Rectal smooth muscle tissue (tissue), 1 donor: ENCODE measurements around the gene PARVB.
A peak's percentile ranks its signal among the peaks of the same experiment; 100 is the strongest.

ENCODE experiments used
- H3K27ac ChIP-seq: one replicate; pipeline ENCODE4 v1.7.0; 2013; ENCODE audit warnings: low read depth, low read length, inconsistent platforms
- H3K27me3 ChIP-seq: one replicate; pipeline ENCODE4 v1.7.0; 2013; ENCODE audit warnings: low read length; ENCODE audit not compliant: control insufficient read depth, insufficient read depth
- H3K36me3 ChIP-seq: one replicate; pipeline ENCODE4 v1.7.0; 2013; ENCODE audit warnings: low read length; ENCODE audit not compliant: control insufficient read depth, insufficient read depth
- H3K4me1 ChIP-seq: one replicate; pipeline ENCODE4 v1.7.0; 2013; ENCODE audit warnings: low read length; ENCODE audit not compliant: control insufficient read depth, insufficient read depth
- H3K4me3 ChIP-seq: one replicate; pipeline ENCODE4 v1.7.0; 2013; ENCODE audit warnings: low read length
- H3K9ac ChIP-seq: one replicate; pipeline ENCODE4 v1.7.0; 2013; ENCODE audit warnings: low read length

Gene PARVB

DNA sequence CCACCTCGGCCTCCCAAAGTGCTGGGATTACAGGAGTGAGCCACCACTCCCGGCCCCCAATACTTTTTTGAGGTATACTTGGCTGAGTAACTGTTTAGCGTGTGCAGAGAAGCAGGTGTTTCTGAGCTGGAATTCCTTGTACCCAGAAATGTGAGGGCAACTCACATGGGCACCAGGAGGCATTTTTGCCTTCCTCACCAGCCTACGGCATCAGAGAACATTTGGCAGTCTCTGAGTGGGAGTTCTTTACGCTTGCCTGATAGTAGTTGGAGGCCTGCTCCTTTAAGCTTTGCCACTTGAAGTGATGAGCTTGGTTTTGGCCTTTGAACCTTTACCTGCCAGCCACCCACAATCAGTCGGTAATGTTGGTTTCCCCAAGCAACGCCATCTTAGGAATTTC lies 9.2 kb downstream of the PARVB start:
- peaks cover 5% of the 10 kb centered on the region for H3K4me1 ChIP-seq
- no peaks in the 10 kb centered on the region for H3K27me3 ChIP-seq
- H3K4me3 ChIP-seq = no peak overlapping the region
- peaks cover 4% of the 10 kb centered on the region for H3K36me3 ChIP-seq
- H3K27ac ChIP-seq = no peak overlapping the region
- H3K9ac ChIP-seq = no peak overlapping the region

DNA sequence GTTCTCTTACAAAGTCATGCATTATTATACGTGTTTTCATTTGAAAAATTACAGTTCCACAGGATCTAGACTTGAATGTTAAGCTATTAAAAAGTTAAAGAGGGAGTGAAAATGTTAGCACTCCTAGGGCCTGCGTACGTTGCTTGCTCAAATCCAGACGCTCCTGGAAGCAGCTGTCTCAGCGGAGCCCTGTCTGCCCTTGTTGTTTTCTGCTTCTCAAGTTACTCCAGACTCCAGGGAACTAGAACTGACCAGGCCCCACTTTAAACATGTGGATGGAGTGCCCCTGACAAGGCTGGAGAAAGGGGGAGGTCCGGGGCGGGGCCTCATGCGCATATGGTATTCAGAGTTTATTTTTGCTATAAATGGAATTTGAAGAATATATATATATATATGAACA lies 9.6 kb downstream of the PARVB start:
- peaks cover 5% of the 10 kb centered on the region for H3K4me1 ChIP-seq
- H3K27ac ChIP-seq = no peak overlapping the region

DNA sequence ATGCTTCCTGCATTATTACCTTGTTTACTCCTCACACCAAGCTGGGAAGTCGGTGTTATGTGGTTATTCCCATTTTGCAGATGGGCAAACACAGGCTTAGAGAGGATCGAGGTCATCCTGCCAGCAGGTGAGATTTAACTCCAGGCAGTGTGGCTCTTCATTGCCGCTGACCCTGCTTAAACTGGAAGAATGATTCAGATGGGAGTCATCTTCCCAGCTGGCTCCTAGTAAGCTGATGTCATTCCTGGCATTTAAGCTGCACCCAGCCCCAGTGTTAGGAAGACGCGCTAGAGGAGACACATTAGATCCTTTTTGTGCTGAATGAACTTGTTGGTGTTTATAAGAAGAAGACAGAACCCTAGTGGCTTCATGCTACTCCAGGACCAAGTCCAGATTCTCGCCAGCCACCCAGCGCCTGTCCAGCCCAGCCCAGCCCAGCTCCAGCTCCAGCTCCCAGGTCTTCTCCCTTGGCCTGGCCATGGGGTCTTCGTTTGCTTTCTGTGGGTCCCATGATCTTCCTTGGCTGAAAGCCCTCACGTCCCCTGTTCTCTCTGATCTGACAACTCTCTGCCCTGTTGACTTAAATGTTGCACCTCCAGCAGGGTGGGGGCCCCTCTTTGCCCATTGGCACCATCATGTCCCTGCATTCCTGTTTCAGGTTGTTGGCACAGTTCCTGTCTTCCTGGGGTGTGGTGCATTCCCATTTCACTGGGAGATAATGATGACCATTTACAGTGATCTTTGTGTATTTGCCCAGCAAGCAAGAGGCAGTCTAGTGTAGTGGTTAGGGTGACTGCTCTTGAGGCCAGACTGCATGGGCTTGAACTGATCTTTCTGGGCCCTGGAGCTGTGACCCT lies 13.6 kb downstream of the PARVB start:
- no peaks in the 10 kb centered on the region for H3K27me3 ChIP-seq
- H3K9ac ChIP-seq = no peak overlapping the region
- H3K4me1 ChIP-seq = peaks cover 5% of the 10 kb centered on the region
- peaks cover 1% of the 10 kb centered on the region for H3K36me3 ChIP-seq
- no peak overlapping the region for H3K4me3 ChIP-seq
- H3K27ac ChIP-seq = peak overlapping the region; percentile 60

More for the DNA sequence above, 9.6 kb downstream of the PARVB start:
- no peak overlapping the region for H3K9ac ChIP-seq
- peaks cover 4% of the 10 kb centered on the region for H3K36me3 ChIP-seq
- no peaks in the 10 kb centered on the region for H3K27me3 ChIP-seq
- no peak overlapping the region for H3K4me3 ChIP-seq

DNA sequence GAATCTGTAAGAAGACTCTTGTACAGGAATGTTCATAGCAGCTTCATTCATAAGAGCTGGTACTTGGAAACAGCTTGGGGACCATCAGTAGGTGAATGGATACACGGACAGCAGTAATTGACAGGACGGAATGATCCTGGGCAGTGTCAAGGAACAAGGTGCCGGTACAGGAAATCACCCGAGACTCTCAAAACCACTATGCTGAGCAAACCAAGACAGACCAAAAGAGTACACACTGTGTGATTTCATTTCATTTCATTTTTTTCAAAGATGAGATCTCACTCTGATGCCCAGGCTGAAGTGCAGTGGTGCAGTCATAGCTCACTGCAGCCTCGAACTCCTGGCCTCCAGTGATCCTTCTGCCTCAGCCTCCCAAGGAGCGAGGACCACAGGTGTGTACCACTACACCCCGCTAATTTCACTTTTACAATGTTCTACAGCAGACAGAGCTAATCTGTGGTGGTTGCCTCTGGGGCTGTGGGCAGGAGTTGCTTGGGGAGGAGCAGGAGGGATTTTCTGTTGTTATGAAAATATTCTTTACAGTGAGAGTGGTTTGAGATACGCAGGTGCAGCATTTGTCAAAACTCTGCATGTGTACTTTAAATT lies 15.6 kb downstream of the PARVB start:
- H3K27ac ChIP-seq = no peak overlapping the region
- H3K4me3 ChIP-seq = no peak overlapping the region
- H3K36me3 ChIP-seq = no peaks in the 10 kb centered on the region
- H3K9ac ChIP-seq = no peak overlapping the region
- no peaks in the 10 kb centered on the region for H3K27me3 ChIP-seq
- H3K4me1 ChIP-seq = peaks cover 5% of the 10 kb centered on the region

DNA sequence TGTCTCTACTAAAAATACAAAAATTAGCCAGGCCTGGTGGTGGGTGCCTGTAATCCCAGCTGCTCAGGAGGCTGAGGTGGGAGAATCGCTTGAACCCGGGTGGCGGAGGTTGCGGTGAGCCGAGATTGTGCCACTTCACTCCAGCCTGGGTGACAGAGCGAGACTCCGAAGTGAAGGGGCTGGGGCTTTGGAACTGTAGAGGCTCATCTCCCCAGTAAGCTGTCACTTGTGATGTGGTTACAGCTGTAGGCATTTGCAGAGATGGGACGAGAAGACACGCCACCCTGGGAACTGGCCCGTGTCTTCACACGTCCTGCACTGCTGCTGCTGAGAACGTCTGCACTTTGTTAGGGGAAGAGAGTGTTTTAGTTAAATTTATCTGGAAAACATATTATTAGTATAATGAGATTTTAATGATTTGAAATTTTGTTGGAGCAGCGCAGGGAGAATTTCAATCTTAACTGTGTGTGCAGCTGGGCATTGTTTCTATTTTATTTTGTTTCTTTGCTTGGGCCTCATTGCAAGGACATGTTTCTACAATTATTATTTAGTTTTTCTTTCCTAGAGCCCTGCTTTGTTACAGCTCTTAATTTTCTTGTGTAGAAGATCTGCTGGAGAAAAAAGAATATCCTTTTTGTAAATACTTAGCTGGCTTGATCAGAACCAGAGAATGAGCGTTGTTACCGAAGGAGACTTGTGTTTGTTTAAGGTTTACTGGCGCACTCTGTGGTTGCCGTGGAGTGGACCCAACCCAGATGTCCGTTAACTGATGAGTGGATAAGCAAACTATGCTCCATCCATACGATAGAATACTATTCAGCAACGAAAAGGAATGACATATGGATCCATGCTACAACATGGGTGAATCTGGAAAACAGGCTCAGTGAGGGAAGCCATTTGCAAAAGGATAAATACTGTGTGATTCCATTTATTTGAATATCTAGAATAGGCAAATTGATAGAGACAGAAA lies 18.4 kb downstream of the PARVB start:
- no peak overlapping the region for H3K27ac ChIP-seq
- H3K9ac ChIP-seq = no peak overlapping the region
- no peak overlapping the region for H3K4me3 ChIP-seq
- peaks cover 5% of the 10 kb centered on the region for H3K4me1 ChIP-seq
- H3K36me3 ChIP-seq = no peaks in the 10 kb centered on the region
- no peaks in the 10 kb centered on the region for H3K27me3 ChIP-seq

DNA sequence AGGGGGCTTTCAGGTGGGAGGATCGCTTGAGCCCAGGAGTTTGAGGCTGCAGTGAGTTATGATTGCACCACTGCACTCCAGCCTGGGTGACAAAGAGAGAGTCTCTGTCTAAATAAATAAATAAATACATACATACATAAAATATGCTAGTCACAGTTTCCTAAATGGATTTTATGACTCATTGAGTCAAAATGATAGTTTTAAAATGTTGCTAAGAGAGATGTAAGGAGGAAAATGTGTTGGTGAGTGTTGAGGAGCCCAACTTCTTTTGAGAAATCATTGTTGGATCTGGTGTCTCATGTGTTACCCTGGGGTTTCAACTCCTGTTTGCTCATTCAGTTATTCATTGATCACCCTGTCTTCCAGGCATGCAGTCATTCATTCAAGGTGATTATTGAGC lies 21.0 kb downstream of the PARVB start:
- H3K27ac ChIP-seq = no peak overlapping the region
- no peaks in the 10 kb centered on the region for H3K36me3 ChIP-seq
- no peak overlapping the region for H3K4me3 ChIP-seq
- H3K9ac ChIP-seq = no peak overlapping the region
- no peaks in the 10 kb centered on the region for H3K27me3 ChIP-seq
- H3K4me1 ChIP-seq = no peaks in the 10 kb centered on the region

DNA sequence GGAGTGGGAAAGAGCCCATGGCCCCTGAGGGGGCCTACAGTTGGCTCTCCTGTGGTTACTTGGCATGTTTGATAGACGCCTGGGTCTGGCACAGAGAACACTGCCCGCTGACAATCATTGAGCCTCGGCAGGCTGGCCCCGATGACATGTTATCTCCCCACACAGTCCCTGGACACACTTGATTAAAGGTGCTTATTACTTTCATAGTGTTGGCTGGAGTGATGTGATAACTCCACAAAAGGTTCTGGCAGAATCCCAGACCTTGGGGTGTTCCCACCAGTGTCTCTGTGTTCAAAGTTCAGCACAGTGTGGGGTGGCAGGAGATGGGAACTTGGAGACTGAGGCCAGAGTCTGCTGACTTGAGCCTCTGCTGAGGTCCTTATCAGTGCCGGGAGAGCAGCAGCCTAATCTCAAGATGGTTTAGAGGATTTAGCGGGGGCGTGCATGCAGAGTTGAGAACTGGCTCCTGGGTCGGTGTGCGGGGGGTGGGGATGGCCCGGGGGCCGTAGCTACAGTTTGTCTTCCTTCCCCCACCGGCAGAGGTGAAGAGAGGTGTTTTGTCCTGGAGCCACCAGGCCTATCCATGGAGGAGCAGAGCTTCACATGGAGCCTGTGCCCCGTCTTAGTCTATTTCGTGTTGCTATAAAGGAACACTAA lies 22.5 kb downstream of the PARVB start:
- H3K9ac ChIP-seq = no peak overlapping the region
- no peaks in the 10 kb centered on the region for H3K4me1 ChIP-seq

DNA sequence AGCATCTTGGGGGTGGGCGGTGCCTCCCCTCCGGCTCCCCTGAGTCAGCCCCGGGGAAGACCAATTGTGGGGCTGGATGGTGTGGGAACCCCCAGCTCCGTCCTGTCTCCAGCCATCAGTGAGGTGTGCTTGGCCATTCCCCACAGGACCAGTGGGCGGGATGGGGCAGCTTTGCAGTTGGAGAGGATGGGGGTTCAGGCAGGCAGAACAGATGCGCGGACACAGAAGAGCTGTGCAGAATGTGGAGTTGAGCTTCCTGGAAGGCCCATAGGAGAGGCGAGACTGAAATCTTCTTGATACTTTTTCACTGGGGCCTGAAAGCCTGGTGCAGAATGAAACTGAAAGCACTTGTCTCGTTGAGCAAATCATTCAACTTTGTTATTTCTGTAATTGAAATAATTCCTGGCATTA lies 23.8 kb downstream of the PARVB start:
- Histone ChIP-seq H3K27ac (no peak overlapping the region), H3K36me3 (no peaks in the 10 kb centered on the region), H3K9ac (no peak overlapping the region), H3K27me3 (no peaks in the 10 kb centered on the region), H3K4me3 (no peak overlapping the region), H3K4me1 (no peaks in the 10 kb centered on the region)

More for the DNA sequence above, 22.5 kb downstream of the PARVB start:
- Histone ChIP-seq H3K4me3 (no peak overlapping the region), H3K27me3 (no peaks in the 10 kb centered on the region), H3K36me3 (no peaks in the 10 kb centered on the region), H3K27ac (no peak overlapping the region)

DNA sequence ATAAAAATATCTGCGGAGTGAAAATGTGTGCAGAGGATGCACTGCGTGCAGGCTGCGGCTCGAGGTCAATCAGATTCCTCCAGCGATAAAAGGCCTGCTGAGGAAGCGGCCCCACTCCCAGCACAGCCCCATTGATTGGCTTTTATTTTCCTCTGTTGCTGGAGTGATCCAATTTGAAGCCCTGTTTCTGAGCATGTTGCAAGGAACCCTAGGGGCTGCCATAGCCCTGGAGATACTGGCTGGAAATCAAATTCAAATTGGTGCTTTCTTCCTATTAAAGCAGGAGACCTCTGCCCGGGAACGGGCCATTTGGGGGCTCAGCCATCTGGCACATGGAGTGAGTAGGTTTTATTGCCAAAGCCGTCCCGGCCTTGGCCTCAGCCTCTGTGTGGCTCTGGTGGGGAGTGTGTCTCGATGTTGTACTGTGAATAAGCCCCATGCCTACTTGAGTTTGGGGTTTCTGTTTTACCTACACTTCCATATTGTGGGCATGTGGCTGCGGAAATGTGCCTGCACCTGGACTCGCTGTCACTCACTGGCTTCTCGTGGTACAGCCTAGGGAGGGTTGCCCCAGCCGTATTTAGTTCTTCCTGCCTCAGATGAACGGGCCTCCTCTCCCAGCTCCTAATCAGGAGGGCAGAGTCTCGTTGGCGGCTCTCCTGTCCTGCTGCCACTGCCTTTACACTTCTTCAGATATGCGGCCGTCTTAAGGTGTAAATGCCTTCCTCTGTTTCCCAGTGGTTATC lies 25.6 kb downstream of the PARVB start:
- Histone ChIP-seq H3K4me1 (no peaks in the 10 kb centered on the region), H3K9ac (no peak overlapping the region), H3K36me3 (no peaks in the 10 kb centered on the region), H3K27me3 (no peaks in the 10 kb centered on the region), H3K27ac (no peak overlapping the region), H3K4me3 (no peak overlapping the region)

DNA sequence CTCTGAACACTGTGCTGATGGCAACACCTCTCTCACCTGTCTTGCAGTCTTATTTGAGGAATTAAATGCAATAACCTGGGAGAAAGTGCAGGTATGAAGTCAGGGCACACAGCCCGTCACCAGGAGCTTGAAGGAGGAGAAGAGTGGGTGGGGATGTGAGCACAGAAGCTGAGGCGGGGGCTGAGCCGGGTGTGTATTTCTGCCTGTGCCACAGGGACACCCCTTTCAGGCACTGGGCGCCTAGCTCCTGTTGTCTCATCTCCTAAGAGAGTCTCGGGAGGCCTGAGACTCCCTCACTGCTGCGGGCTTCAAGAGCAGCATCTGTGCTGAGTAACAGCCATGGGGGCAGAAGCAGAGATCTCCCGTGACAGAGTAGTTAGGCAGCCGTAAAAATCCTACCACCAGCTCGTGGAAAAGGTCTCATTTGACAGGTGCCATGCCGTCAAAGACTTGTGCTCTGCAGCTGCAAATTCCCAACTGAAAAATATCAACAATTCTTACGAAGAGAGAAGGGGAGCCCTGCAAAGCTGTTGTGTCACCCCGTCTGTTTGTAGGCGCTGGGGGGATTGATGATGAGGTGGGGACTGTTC lies 26.8 kb downstream of the PARVB start:
- no peaks in the 10 kb centered on the region for H3K4me1 ChIP-seq
- H3K9ac ChIP-seq = no peak overlapping the region
- H3K27me3 ChIP-seq = no peaks in the 10 kb centered on the region
- H3K4me3 ChIP-seq = no peak overlapping the region
- no peaks in the 10 kb centered on the region for H3K36me3 ChIP-seq
- no peak overlapping the region for H3K27ac ChIP-seq

DNA sequence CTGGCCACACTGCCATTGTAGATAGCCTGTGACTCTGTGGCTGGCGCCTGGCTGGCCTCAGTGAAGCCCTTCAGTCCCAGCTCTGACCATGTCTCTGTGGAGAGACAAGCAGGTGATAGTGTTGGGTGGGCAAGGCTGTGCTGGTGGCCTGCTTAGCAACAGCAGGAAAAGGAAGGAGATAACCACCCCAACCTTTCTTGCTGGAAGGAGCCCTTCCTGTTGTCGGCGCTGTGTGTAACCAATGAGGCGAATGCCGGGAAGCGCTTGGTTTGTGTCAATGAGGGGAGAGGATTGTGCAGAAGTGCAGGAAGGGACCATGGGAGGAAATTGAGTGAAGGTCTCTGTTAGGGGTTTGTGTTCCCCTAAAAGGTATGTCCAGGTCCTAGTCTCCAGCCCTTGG lies 27.3 kb downstream of the PARVB start:
- Histone ChIP-seq H3K4me1 (no peaks in the 10 kb centered on the region), H3K36me3 (no peaks in the 10 kb centered on the region), H3K27ac (no peak overlapping the region), H3K27me3 (no peaks in the 10 kb centered on the region), H3K9ac (no peak overlapping the region), H3K4me3 (no peak overlapping the region)
